ENCODE data around the gene PRKCE. TPM values are rescaled to one million over a fixed set of nuclear protein-coding genes. Genes with fewer than 3 reads are reported as not detected.

Gene PRKCE
- total and polyA plus RNA-seq, 2 donors (not counting 1 experiment from before 2014, with no cell fraction given) = 23.6 to 271 TPM

DNA sequence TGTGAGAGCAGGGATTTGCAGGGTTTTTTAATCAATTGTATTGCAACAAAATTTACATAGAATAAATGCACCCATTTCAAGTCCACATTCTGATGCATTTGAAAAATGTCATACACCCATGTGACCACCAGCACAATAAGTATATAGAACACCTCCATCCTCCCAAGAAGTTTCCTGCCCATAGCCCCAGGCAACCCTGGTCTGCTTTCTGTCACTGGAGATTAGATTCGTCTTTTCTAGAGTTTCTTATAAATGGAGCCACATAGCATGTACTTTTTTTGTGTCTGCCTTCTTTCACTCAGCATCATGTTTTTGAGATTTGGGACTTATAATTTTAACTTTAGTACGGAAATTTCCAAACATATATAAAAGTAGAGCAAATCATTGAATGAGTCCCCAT lies 518.6 kb downstream of the PRKCE start:
- Histone ChIP-seq H3K27me3 (replicated peaks in 1 of 4; ENCODE audit: control extremely low read depth in 1 of 4, control insufficient read depth in 3 of 4, insufficient read depth in 4 of 4, low read length in 3 of 4) (no peaks in the 10 kb centered on the region), H3K9ac (ENCODE audit: low read length) (no peak overlapping the region), H3K79me2 (ENCODE audit: control insufficient read depth, insufficient read depth, low read length) (no peaks in the 10 kb centered on the region), H3K4me2 (replicated peaks; ENCODE audit: low read depth, low read length, poor library complexity, severe bottlenecking) (no peak overlapping the region), H3K36me3 (replicated peaks in 1 of 2; ENCODE audit: control extremely low read depth in 1 of 2, control insufficient read depth in 1 of 2, extremely low read depth in 1 of 2, insufficient read depth in 2 of 2, low read length in 1 of 2) (peaks cover 0 to 22% of the 10 kb centered on the region in 2 experiments), H3K27ac (ENCODE audit: low read length in 2 of 2) (no peak overlapping the region), H3K9me3 (ENCODE audit: control extremely low read depth in 1 of 3, control insufficient read depth in 2 of 3, insufficient read depth in 1 of 3, low read length in 2 of 3) (no peaks in the 10 kb centered on the region), H4K20me1 (ENCODE audit: control insufficient read depth, insufficient read depth, low read length, poor library complexity, severe bottlenecking) (peaks cover 4% of the 10 kb centered on the region), H3K4me1 (ENCODE audit: control insufficient read depth in 2 of 2, insufficient read depth in 2 of 2, low read length in 2 of 2) (no peaks in the 10 kb centered on the region), H3K4me3 (ENCODE audit: control extremely low read depth in 1 of 5, extremely low read depth in 1 of 5, insufficient read depth in 1 of 5, low read depth in 2 of 5, low read length in 4 of 5) (no peak overlapping the region), H2AFZ (ENCODE audit: insufficient read depth, low read depth, low read length, poor library complexity, severe bottlenecking) (no peak overlapping the region)
- DNase-seq (no peak), ATAC-seq (ENCODE audit: low read depth) (no peak)
- Mint-ChIP-seq H3K9me3 (ENCODE audit: insufficient read depth) (no peaks in the 10 kb centered on the region), H3K27ac (no peak overlapping the region), H3K4me3 (no peak overlapping the region), H3K27me3 (no peaks in the 10 kb centered on the region), H3K4me1 (no peaks in the 10 kb centered on the region)
- intact Hi-C loops (cut with micrococcal nuclease) = no loop called here
- TF ChIP-seq, protein P1, sequence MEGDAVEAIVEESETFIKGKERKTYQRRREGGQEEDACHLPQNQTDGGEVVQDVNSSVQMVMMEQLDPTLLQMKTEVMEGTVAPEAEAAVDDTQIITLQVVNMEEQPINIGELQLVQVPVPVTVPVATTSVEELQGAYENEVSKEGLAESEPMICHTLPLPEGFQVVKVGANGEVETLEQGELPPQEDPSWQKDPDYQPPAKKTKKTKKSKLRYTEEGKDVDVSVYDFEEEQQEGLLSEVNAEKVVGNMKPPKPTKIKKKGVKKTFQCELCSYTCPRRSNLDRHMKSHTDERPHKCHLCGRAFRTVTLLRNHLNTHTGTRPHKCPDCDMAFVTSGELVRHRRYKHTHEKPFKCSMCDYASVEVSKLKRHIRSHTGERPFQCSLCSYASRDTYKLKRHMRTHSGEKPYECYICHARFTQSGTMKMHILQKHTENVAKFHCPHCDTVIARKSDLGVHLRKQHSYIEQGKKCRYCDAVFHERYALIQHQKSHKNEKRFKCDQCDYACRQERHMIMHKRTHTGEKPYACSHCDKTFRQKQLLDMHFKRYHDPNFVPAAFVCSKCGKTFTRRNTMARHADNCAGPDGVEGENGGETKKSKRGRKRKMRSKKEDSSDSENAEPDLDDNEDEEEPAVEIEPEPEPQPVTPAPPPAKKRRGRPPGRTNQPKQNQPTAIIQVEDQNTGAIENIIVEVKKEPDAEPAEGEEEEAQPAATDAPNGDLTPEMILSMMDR (IDR thresholded peaks at IDR 0.05) = no peak
- TF ChIP-seq EZH2 (IDR thresholded peaks at IDR 0.05; ENCODE audit: borderline replicate concordance, insufficient read depth, low read depth, low read length, poor library complexity, severe bottlenecking) = no peak
- CTCF ChIA-PET = no interaction called here
- POLR2A ChIA-PET = no interaction called here
- no CpG with 5 or more reads among the region's 2 CpGs for WGBS (ENCODE audit: insufficient coverage)

DNA sequence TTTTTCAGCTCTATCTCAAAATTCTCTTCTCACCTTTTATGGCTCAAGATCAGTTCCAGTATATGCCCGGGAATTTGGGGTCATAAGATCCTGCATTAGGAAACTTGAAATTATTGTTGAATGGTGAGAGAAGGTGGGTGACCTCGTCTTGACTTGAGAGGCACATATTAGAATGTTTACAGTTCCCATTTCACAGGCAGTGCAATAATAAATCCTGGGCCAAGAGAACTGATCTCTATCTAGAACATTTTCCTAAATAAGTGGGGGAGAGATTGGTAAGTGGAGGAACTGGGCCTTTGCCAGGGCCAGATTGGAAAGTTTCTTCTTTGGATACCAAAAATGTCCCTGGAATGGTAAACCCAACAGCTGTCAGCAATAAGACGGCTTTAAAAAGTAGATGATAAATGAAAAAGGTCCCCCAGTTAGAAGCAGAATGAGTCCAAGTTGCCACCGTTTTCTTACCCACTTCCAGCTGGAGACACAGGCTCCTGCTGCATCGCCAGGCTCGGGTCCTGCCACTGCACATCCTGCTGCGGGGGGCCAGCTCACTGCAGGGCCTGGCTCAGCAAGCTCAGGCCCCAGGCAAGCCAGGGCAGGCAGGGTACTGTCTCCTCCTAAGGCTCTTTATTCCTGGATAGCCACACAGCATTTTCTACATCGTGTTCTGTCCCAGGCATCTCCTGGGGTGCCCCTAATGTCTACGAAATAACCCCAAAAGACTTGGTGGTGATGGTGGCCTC lies 519.3 kb downstream of the PRKCE start:
- no peak overlapping the region for H3K9ac ChIP-seq (ENCODE audit: low read length)
- no peak overlapping the region for H3K4me3 Mint-ChIP-seq
- no peaks in the 10 kb centered on the region for H3K27me3 Mint-ChIP-seq
- no peak for DNase-seq
- no peaks in the 10 kb centered on the region for H3K4me1 ChIP-seq (ENCODE audit: control insufficient read depth in 2 of 2, insufficient read depth in 2 of 2, low read length in 2 of 2)
- no peak overlapping the region for H3K4me2 ChIP-seq (replicated peaks; ENCODE audit: low read depth, low read length, poor library complexity, severe bottlenecking)
- no peak for ATAC-seq (ENCODE audit: low read depth)
- no peak overlapping the region for H3K27ac Mint-ChIP-seq
- no peaks in the 10 kb centered on the region for H3K27me3 ChIP-seq (replicated peaks in 1 of 4; ENCODE audit: control extremely low read depth in 1 of 4, control insufficient read depth in 3 of 4, insufficient read depth in 4 of 4, low read length in 3 of 4)
- H3K79me2 ChIP-seq (ENCODE audit: control insufficient read depth, insufficient read depth, low read length) = no peaks in the 10 kb centered on the region
- 96% methylated on average over 7 of the region's 9 CpGs for WGBS (ENCODE audit: insufficient coverage)
- H3K4me1 Mint-ChIP-seq = no peaks in the 10 kb centered on the region
- ChIA-PET CTCF (no interaction called here), POLR2A (no interaction called here)
- no peak for TF ChIP-seq EZH2 (IDR thresholded peaks at IDR 0.05; ENCODE audit: borderline replicate concordance, insufficient read depth, low read depth, low read length, poor library complexity, severe bottlenecking)
- TF ChIP-seq, protein P1 (IDR thresholded peaks at IDR 0.05) = no peak
- no peak overlapping the region for H3K4me3 ChIP-seq (ENCODE audit: control extremely low read depth in 1 of 5, extremely low read depth in 1 of 5, insufficient read depth in 1 of 5, low read depth in 2 of 5, low read length in 4 of 5)
- intact Hi-C loops (cut with micrococcal nuclease) = no loop called here
- no peak overlapping the region for H2AFZ ChIP-seq (ENCODE audit: insufficient read depth, low read depth, low read length, poor library complexity, severe bottlenecking)
- no peaks in the 10 kb centered on the region for H3K9me3 ChIP-seq (ENCODE audit: control extremely low read depth in 1 of 3, control insufficient read depth in 2 of 3, insufficient read depth in 1 of 3, low read length in 2 of 3)
- no peak overlapping the region for H3K27ac ChIP-seq (ENCODE audit: low read length in 2 of 2)
- peaks cover 4% of the 10 kb centered on the region for H4K20me1 ChIP-seq (ENCODE audit: control insufficient read depth, insufficient read depth, low read length, poor library complexity, severe bottlenecking)
- H3K36me3 ChIP-seq (replicated peaks in 1 of 2; ENCODE audit: control extremely low read depth in 1 of 2, control insufficient read depth in 1 of 2, extremely low read depth in 1 of 2, insufficient read depth in 2 of 2, low read length in 1 of 2) = peaks cover 1 to 14% of the 10 kb centered on the region in 2 experiments
- H3K9me3 Mint-ChIP-seq (ENCODE audit: insufficient read depth) = no peaks in the 10 kb centered on the region
